Measurements from ENCODE around the gene TNFRSF1B. TPM values are rescaled to one million over a fixed set of nuclear protein-coding genes. Genes with fewer than 3 reads are reported as not detected.

TNFRSF1B gene
- total RNA-seq, 4 donors from 2014 or later, result 4.4 to 20.4 (median 9.0) TPM

DNA sequence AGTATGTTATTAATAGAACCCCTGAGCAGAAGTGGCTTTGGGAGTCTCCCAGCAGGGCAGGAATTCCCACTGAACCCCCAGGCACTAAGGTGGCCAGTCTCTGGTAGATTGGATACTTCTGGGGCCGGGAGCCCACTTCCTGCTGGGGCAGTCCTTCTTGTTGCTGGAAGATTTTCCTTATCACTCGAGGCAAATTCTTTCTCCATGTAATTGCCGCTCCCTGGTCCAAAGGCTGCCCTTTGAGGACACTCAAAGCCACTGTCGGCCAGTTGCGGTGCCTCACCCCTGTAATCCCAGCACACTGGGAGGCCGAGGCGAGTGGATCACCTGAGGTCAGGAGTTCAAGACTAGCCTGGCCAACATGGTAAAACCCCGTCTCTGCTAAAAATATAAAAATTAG lies 22.6 kb upstream of the TNFRSF1B start:
- Histone ChIP-seq H3K27me3 (no peaks in the 10 kb centered on the region), H3K27ac (peak overlapping the region in 2 of 3 donors; percentile 33 to 47), H3K36me3 (no peaks in the 10 kb centered on the region), H3K4me1 (peaks cover 20 to 65% of the 10 kb centered on the region in 2 donors), H3K4me3 (replicated peaks in 1 of 3) (no peak overlapping the region), H3K9me3 (no peaks in the 10 kb centered on the region)
- TF ChIP-seq, protein P1, sequence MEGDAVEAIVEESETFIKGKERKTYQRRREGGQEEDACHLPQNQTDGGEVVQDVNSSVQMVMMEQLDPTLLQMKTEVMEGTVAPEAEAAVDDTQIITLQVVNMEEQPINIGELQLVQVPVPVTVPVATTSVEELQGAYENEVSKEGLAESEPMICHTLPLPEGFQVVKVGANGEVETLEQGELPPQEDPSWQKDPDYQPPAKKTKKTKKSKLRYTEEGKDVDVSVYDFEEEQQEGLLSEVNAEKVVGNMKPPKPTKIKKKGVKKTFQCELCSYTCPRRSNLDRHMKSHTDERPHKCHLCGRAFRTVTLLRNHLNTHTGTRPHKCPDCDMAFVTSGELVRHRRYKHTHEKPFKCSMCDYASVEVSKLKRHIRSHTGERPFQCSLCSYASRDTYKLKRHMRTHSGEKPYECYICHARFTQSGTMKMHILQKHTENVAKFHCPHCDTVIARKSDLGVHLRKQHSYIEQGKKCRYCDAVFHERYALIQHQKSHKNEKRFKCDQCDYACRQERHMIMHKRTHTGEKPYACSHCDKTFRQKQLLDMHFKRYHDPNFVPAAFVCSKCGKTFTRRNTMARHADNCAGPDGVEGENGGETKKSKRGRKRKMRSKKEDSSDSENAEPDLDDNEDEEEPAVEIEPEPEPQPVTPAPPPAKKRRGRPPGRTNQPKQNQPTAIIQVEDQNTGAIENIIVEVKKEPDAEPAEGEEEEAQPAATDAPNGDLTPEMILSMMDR (IDR thresholded peaks at IDR 0.05), result no peak
- TF ChIP-seq POLR2A (IDR thresholded peaks at IDR 0.05), result no peak
- WGBS, 2 donors, result 83 to 86% methylated on average over 8 of the region's 8 CpGs
- DNase-seq, result no peak
- intact Hi-C loops (cut with DNase I), result no loop called here

DNA sequence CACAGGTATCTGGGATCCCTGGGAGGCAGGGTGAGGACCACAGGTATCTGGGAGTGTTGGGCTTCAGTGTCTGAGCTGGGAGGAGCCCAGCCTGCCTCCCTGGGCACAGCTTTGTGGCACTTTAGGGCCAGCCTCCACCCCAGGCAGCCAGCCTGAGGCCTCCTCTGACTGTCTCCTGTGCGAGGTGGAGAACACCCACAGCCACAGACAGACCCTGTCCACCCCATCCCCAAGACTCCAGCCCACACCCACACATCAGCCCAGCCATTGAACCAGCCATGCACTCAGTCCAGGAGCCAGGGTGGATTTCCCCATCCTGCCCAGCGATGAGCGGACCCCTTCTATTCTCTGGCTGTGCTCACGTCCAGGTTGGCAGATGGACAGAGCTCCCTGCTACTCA lies 21.8 kb upstream of the TNFRSF1B start:
- Histone ChIP-seq H3K4me1 (peaks cover 27 to 65% of the 10 kb centered on the region in 2 donors), H3K9me3 (no peaks in the 10 kb centered on the region), H3K27me3 (no peaks in the 10 kb centered on the region), H3K27ac (peak overlapping the region in 1 of 3 donors; percentile 47), H3K4me3 (replicated peaks in 1 of 3) (no peak overlapping the region), H3K36me3 (no peaks in the 10 kb centered on the region)
- DNase-seq, result no peak
- TF ChIP-seq, protein P1 (IDR thresholded peaks at IDR 0.05), result no peak
- TF ChIP-seq POLR2A (IDR thresholded peaks at IDR 0.05), result no peak
- intact Hi-C loops (cut with DNase I), result no loop called here
- WGBS, 2 donors, result 95 to 96% methylated on average over 4 of the region's 4 CpGs

DNA sequence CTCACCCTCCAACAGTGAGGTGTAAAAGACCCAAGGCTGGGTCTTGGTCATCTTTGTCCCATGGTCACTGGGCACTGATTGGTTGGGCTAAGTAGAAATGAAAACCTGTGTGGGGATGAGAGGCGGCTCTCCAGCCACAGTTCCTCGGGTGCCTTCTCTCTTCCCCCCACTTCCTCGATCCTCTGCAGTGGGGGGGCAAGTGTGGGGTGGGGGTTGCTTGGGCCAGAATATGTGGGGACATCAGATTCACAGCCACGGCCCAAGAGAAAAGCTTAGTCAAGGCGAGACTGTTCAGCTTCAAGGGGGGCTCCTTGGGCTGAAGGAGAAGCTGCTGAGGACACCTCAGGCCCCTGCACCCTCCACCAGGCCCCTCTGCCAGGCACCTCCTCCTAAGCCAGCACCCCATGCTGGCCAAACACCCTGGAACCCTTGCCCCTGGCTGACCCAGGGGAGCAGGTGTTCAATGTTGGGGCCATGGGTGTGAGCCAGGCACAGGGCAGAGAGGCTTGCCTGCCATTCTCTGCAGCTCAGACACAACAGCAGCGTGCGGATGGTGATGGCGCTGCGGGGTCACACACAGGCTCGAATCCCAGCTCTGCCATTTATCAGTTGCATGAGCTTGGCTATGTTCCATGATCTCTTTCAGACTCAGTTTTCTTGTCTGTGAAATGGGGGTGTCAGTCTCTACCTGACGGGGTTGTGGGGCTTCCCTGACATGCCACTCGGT lies 21.0 kb upstream of the TNFRSF1B start:
- no peak for DNase-seq
- intact Hi-C loops (cut with DNase I), result no loop called here
- 86 to 98% methylated on average over 6 to 12 of the region's 12 CpGs for WGBS, 2 donors
- no peaks in the 10 kb centered on the region for H3K27me3 ChIP-seq
- TF ChIP-seq, protein P1 (IDR thresholded peaks at IDR 0.05), result no peak
- TF ChIP-seq POLR2A (IDR thresholded peaks at IDR 0.05), result no peak
- peaks cover 35 to 66% of the 10 kb centered on the region in 2 donors for H3K4me1 ChIP-seq
- H3K27ac ChIP-seq, result no peak overlapping the region
- no peak overlapping the region for H3K4me3 ChIP-seq (replicated peaks in 1 of 3)
- H3K36me3 ChIP-seq, result no peaks in the 10 kb centered on the region
- no peaks in the 10 kb centered on the region for H3K9me3 ChIP-seq

DNA sequence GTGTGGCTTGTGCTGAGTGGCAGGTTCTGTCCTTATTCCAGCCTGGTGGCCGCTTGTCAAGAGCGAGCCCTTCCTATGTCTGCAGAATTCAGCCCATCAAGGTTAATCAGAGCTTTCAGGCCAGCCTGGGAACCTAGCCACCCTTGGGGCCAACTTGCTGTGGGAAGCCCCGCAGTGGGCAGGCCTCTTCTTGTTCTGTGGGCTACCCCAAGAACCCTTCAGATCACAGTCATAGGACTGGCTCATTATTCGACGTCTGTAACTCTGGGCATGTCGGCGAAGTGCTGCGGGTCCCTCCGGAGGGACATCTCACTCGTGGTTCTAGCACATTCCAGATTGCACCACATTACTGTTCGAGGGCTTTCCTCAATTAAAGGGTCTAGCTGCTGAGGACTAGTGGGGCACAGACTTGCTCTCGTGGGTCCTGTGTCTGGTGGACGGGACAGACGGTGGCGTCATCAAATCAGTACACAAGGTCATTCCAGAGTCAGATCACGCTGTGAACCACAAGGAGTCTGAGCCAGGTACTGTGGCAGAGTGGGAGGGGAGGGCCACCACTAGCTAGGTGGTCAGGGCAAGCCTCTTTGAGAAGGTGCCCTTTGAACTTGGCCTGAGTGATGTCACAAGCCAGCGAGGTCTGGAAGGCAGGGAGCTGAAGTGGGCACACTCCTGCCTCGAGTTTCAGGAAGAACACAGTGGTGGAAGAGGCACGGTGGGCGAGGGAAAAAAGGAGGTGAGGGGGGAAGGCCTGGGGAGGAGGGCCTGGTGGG lies 20.3 kb upstream of the TNFRSF1B start:
- TF ChIP-seq POLR2A (IDR thresholded peaks at IDR 0.05), result no peak
- TF ChIP-seq, protein P1 (IDR thresholded peaks at IDR 0.05), result no peak
- Histone ChIP-seq H3K36me3 (no peaks in the 10 kb centered on the region), H3K4me3 (replicated peaks in 1 of 3) (no peak overlapping the region), H3K4me1 (peaks cover 38 to 69% of the 10 kb centered on the region in 2 donors), H3K27ac (peak overlapping the region in 2 of 3 donors; percentile 65 to 81), H3K27me3 (no peaks in the 10 kb centered on the region), H3K9me3 (no peaks in the 10 kb centered on the region)
- 84 to 89% methylated on average over 16 to 20 of the region's 20 CpGs for WGBS, 2 donors
- intact Hi-C loops (cut with DNase I), result no loop called here
- no peak for DNase-seq
